Anterior cingulate cortex (tissue), 58 donors: Measurements from ENCODE around the gene PNMA6A.
"Not testable (repeated sequence)": the region's sequence is repeated elsewhere in the genome, so short reads cannot be mapped to it uniquely, and the experiment has no call there.

Experiments used
- DNase-seq, 58 donors: peaks; one replicate each; lab custom pipeline; 2025; lab: John Stamatoyannopoulos, UW

The PNMA6A gene

GRCh38 chrX:153071909-153072583 lies at the start of gene PNMA6A:
Gene PNMA6A, plus strand, starts transcription at chrX:153072454. Its CDS starts 609 bp downstream, at chrX:153073063.
- DNase-seq = not testable (repeated sequence)

- not testable (repeated sequence) for DNase-seq
Measured at GRCh38 chrX:153026501-153026900, 45.8 kb upstream of the PNMA6A start.

- not testable (repeated sequence) for DNase-seq
Measured at GRCh38 chrX:153028487-153028886, 43.8 kb upstream of the PNMA6A start.

- no peak for DNase-seq
Measured at GRCh38 chrX:153029162-153029561, 43.1 kb upstream of the PNMA6A start.

GRCh38 chrX:153029875-153030274 lies 42.4 kb upstream of the PNMA6A start:
- no peak for DNase-seq

GRCh38 chrX:153030801-153031200 lies 41.5 kb upstream of the PNMA6A start:
- DNase-seq = no peak

GRCh38 chrX:153032397-153033118 lies 39.7 kb upstream of the PNMA6A start:
- DNase-seq = peak in 52 of 58 donors; percentile 2 to 70 (median 40)

- DNase-seq = no peak
Measured at GRCh38 chrX:153049093-153049492, 23.2 kb upstream of the PNMA6A start.

GRCh38 chrX:153052534-153052933 lies 19.7 kb upstream of the PNMA6A start:
- DNase-seq = no peak

- peak in 11 of 58 donors; percentile 3 to 43 (median 23) for DNase-seq
Measured at GRCh38 chrX:153055871-153056749, 16.1 kb upstream of the PNMA6A start, which contains the start of gene PNMA3. Gene PNMA3, plus strand, starts transcription at chrX:153056470. Its CDS starts 586 bp downstream, at chrX:153057056.

- peak in 2 of 58 donors; percentile 1 to 9 for DNase-seq
Measured at GRCh38 chrX:153057281-153057680, 15.0 kb upstream of the PNMA6A start.

GRCh38 chrX:153059191-153060094 lies 12.8 kb upstream of the PNMA6A start:
- DNase-seq = no peak

- DNase-seq = no peak
Measured at GRCh38 chrX:153060095-153060445, 12.2 kb upstream of the PNMA6A start.

GRCh38 chrX:153061732-153062131 lies 10.5 kb upstream of the PNMA6A start:
- no peak for DNase-seq

- no peak for DNase-seq
Measured at GRCh38 chrX:153063315-153063714, 8.9 kb upstream of the PNMA6A start.

- no peak for DNase-seq
Measured at GRCh38 chrX:153064061-153064460, 8.2 kb upstream of the PNMA6A start.

- DNase-seq = no peak
Measured at GRCh38 chrX:153065389-153065788, 6.9 kb upstream of the PNMA6A start.

GRCh38 chrX:153066402-153066801 lies 5.9 kb upstream of the PNMA6A start:
- not testable (repeated sequence) for DNase-seq

- DNase-seq = not testable (repeated sequence)
Measured at GRCh38 chrX:153073331-153073730, 1.1 kb downstream of the PNMA6A start.
